Activated naive CD8-positive, alpha-beta T cell treated with anti-CD3 and anti-CD28 coated beads, Interleukin-2, amount 10 ng/mL, durations not matched to agents 7 days and 5 days (primary cell): ENCODE measurements around the gene CFAP410. TPM values are rescaled to one million over a fixed set of nuclear protein-coding genes. Genes with fewer than 3 reads are reported as not detected.

ENCODE experiments used
- total RNA-seq, 2 experiments: library from RNA; stranded (reverse); gene quantifications; one replicate each; pipeline ENCODE4 v1.2.3, GENCODE V29; 2021

The CFAP410 gene
- total RNA-seq, 2 experiments from 2014 or later = 23.7 TPM

Other genes starting within 250 kb of the CFAP410 start
- gene PWP2, start 232.0 kb downstream of the CFAP410 start, total RNA-seq = 10 to 100 TPM in 1 of 2 experiments, 1 to 10 TPM in 1; 4.5 to 12.2 TPM
- 10 to 100 TPM; 12.7 to 14.6 TPM for gene GATD3, start 205.7 kb downstream of the CFAP410 start, total RNA-seq
- 1 to 10 TPM; 1.5 to 1.8 TPM for gene ICOSLG, start 98.4 kb downstream of the CFAP410 start, total RNA-seq
- not detected for gene DNMT3L, start 77.5 kb downstream of the CFAP410 start, total RNA-seq
- not detected for gene AIRE, start 53.5 kb downstream of the CFAP410 start, total RNA-seq
- gene PFKL, start 39.3 kb downstream of the CFAP410 start, total RNA-seq = 100 to 1,000 TPM; 183 to 193 TPM
- 10 to 100 TPM; 29.6 to 31.1 TPM for gene TRPM2, start 14.2 kb upstream of the CFAP410 start, total RNA-seq
- 1 to 10 TPM; 3.0 to 3.5 TPM for gene LRRC3, start 116.1 kb upstream of the CFAP410 start, total RNA-seq
- gene KRTAP10-1, start 200.8 kb upstream of the CFAP410 start, total RNA-seq = not detected
- not detected for gene KRTAP10-2, start 212.1 kb upstream of the CFAP410 start, total RNA-seq
- gene KRTAP10-3, start 219.4 kb upstream of the CFAP410 start, total RNA-seq = not detected
- gene KRTAP10-4, start 234.3 kb upstream of the CFAP410 start, total RNA-seq = not detected
- not detected for gene KRTAP10-5, start 241.2 kb upstream of the CFAP410 start, total RNA-seq